GM12878 (cell line): Measurements from ENCODE around the gene JAML. TPM values are rescaled to one million over a fixed set of nuclear protein-coding genes. Genes with fewer than 3 reads are reported as not detected.

Source experiments
- ATAC-seq: fragments of 200-7000 bp; cut with Tn5 transposase; 3 replicates; pipeline ENCODE4 v1.9.1; 2020; ENCODE audit warnings: mild to moderate bottlenecking, moderate library complexity
- BruUV-seq: library from RNA; stranded (reverse); fragments of 400-500 nt; replicated peaks from 2 replicates; lab custom pipeline; 2021; lab: Mats Ljungman, UMichigan
- CTCF ChIA-PET: fragments of 300-600 bp; sonication (Branson Sonifier 250); formaldehyde crosslinking; extraction: SDS; loops from one replicate; lab custom pipeline; 2021; ENCODE audit warnings: inconsistent platforms; lab: Yijun Ruan, JAX
- POLR2A ChIA-PET: fragments of 350-600 bp; formaldehyde crosslinking; extraction: SDS; loops from one replicate; lab custom pipeline; 2021; ENCODE audit warnings: inconsistent platforms; lab: Charles Lee
- RAD21 ChIA-PET: fragments of 300-600 bp; sonication (Branson Sonifier 250); formaldehyde crosslinking; loops from one replicate; lab custom pipeline; 2023; ENCODE audit warnings: antibody characterized with exemption; ENCODE audit not compliant: unreplicated experiment; lab: Charles Lee
- SMC1A ChIA-PET: fragments of 300-600 bp; sonication (Branson Sonifier 250); formaldehyde crosslinking; loops from one replicate; lab custom pipeline; 2023; ENCODE audit not compliant: unreplicated experiment, uncharacterized antibody; lab: Charles Lee
- DNase-seq: peaks from one replicate; pipeline ENCODE4 v3.0.0-alpha.2; 2011; ENCODE audit warnings: low read depth, low spot score
- FAIRE-seq: peaks from 3 replicates; lab custom pipeline; 2011; peaks lifted over from hg19 to GRCh38; lab: Jason Lieb, UNC
- H2AFZ ChIP-seq: 2 replicates; pipeline ENCODE4 v1.6.0; 2011; ENCODE audit warnings: low read depth, low read length, control low read depth; ENCODE audit not compliant: control insufficient read depth
- H3K27ac ChIP-seq: 2 replicates; pipeline ENCODE4 v1.5.1; 2011; ENCODE audit warnings: control low read depth; ENCODE audit not compliant: control insufficient read depth, insufficient read depth
- H3K27me3 ChIP-seq, 2 experiments: replicated peaks in 1 of 2; 2 replicates each; pipeline versions ENCODE4 v1.6.0 to v1.6.1; 2011; ENCODE audit warnings: low read length in 1 of 2; ENCODE audit not compliant: control insufficient read depth in 2 of 2, insufficient read depth in 2 of 2
- H3K36me3 ChIP-seq, 2 experiments: 2 replicates each; pipeline ENCODE4 v1.5.1; 2011; ENCODE audit warnings: low read length in 1 of 2; ENCODE audit not compliant: control insufficient read depth in 2 of 2, insufficient read depth in 2 of 2
- H3K4me1 ChIP-seq: 2 replicates; pipeline ENCODE4 v1.6.1; 2011; ENCODE audit warnings: mild to moderate bottlenecking, low read length, moderate library complexity, mixed read lengths; ENCODE audit not compliant: control insufficient read depth, insufficient read depth
- H3K4me2 ChIP-seq: 2 replicates; pipeline ENCODE4 v1.6.0; 2011; ENCODE audit warnings: control low read depth; ENCODE audit not compliant: control insufficient read depth, insufficient read depth
- H3K4me3 ChIP-seq: fragments of 200-600 bp; sonication (generic); 2 replicates; pipeline ENCODE4 v1.5.1; 2016
- H3K79me2 ChIP-seq: 2 replicates; pipeline ENCODE4 v1.6.0; 2011; ENCODE audit warnings: low read length; ENCODE audit not compliant: control insufficient read depth, insufficient read depth
- H3K9ac ChIP-seq: 2 replicates; pipeline ENCODE4 v1.8.0; 2011; ENCODE audit warnings: low read length, control low read depth, mixed read lengths; ENCODE audit not compliant: control insufficient read depth, insufficient read depth
- H3K9me3 ChIP-seq: replicated peaks from 3 replicates; pipeline ENCODE4 v1.5.1; 2011; ENCODE audit warnings: mild to moderate bottlenecking, low read length; ENCODE audit not compliant: control insufficient read depth, insufficient read depth
- H4K20me1 ChIP-seq: 2 replicates; pipeline ENCODE4 v1.6.0; 2011; ENCODE audit not compliant: control insufficient read depth, insufficient read depth
- HDGF ChIP-seq: fragments of 450-650 bp; IDR thresholded peaks from 2 replicates; pipeline ENCODE4 v1.6.1; 2016; ENCODE audit warnings: antibody characterized with exemption
- JUND ChIP-seq: IDR thresholded peaks from 2 replicates; pipeline ENCODE4 v1.6.1; 2012; ENCODE audit warnings: low read depth, mild to moderate bottlenecking, low read length, improper control_type of control experiment, moderate library complexity
- SIN3A ChIP-seq: IDR thresholded peaks from 2 replicates; pipeline ENCODE4 v1.6.1; 2012; ENCODE audit warnings: low read depth, low read length, improper control_type of control experiment
- SPI1 ChIP-seq: IDR thresholded peaks from 2 replicates; pipeline ENCODE4 v1.6.1; 2011; ENCODE audit warnings: low read depth, mild to moderate bottlenecking, low read length, moderate library complexity, borderline replicate concordance; ENCODE audit not compliant: insufficient read depth
- TARDBP ChIP-seq: IDR thresholded peaks from 2 replicates; pipeline ENCODE4 v1.6.1; 2016; ENCODE audit warnings: borderline replicate concordance
- TBL1XR1 ChIP-seq: IDR thresholded peaks from 2 replicates; pipeline ENCODE4 v1.6.1; 2012; ENCODE audit warnings: low read depth, low read length, improper control_type of control experiment
- WRNIP1 ChIP-seq: IDR thresholded peaks from 2 replicates; pipeline ENCODE4 v1.6.1; 2011; ENCODE audit warnings: low read depth, low read length, improper control_type of control experiment, borderline replicate concordance
- WGBS: methylation state at CpG from one replicate; pipeline ENCODE4 v1.1.6; 2016; ENCODE audit warnings: low lambda C conversion rate; ENCODE audit not compliant: insufficient replicate concordance, insufficient coverage; ENCODE audit errors: missing lambda C conversion rate; 5-methylcytosine and 5-hydroxymethylcytosine counted together
- in situ Hi-C: fragments of 300-500 bp; cut with MboI; formaldehyde crosslinking; loops from 9 replicates; pipeline ENCODE4 v1.14.3; 2018; ENCODE audit warnings: mixed read lengths
- intact Hi-C: fragments of 100-400 bp; cut with micrococcal nuclease; formaldehyde crosslinking; loops from one replicate; pipeline ENCODE4 v1.14.2; 2022; ENCODE audit not compliant: unreplicated experiment
- polyA plus RNA-seq, 11 experiments: library from polyadenylated mRNA; depleted of rRNA in 4 of 11; unstranded in 6 of 11; stranded (reverse) in 5 of 11; fragments of >200 nt; fragmentation: Nextera tagmentation in 4 of 11; fragmentation: Illumina TruSeq in 1 of 11; extraction: Ambion mirVana in 4 of 11; extraction: Trizol in 1 of 11; gene quantifications; 1 replicate in 1 of 11; 2 replicates in 10 of 11; pipeline versions ENCODE4 v1.2.1 to v1.2.3, GENCODE V29; 2011 to 2016; ENCODE audit warnings: inconsistent platforms in 2 of 11, missing spikeins in 2 of 11, low read depth in 1 of 11
- total RNA-seq, 4 experiments: library from RNA; depleted of rRNA in 3 of 4; stranded (reverse); fragments of >200 nt in 3 of 4; fragmentation: Illumina TruSeq in 1 of 4; extraction: Trizol in 1 of 4; gene quantifications; 2 replicates each; pipeline versions ENCODE4 v1.2.1 to v1.2.3, GENCODE V29; 2013 to 2021
- TF ChIP-seq, protein P1 (sequence below): fragments of 450-650 bp; IDR thresholded peaks from 2 replicates; pipeline ENCODE4 v1.6.1; 2016; ENCODE audit warnings: mild to moderate bottlenecking
- TF ChIP-seq, protein P2 (sequence below): fragments of 450-650 bp; IDR thresholded peaks from 2 replicates; pipeline ENCODE4 v1.6.1; 2017; ENCODE audit warnings: mild to moderate bottlenecking, moderate library complexity

JAML gene
- total and polyA plus RNA-seq, 10 of the 15 experiments (the other 5 are each of a cell fraction or from before 2014, with no cell fraction given): 0.60 to 8.1 (median 3.5) TPM

DNA sequence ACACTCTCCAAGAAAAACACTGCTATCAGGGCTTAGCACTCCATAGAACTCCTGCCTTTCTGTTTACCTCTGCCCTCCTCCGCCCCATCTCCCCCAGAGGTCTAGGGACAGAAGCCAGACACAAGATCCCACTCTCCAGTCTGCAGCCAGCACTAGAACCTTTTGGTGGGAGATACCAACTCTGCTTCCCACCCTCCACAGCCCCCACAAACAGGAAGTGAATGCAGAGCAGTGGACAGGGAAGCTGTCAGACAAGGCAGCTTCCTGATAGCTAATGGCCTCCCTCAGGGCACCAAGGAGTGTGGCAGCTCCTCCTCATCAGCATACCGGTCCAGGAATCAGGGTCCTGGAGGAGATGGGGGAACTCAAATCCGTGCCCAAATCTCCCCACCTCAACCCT, 77.3 kb downstream of the JAML start:
- Histone ChIP-seq H3K27ac (no peak overlapping the region), H3K4me3 (no peak overlapping the region), H3K79me2 (no peaks in the 10 kb centered on the region), H3K9ac (no peak overlapping the region), H3K36me3 (no peaks in the 10 kb centered on the region), H3K4me1 (no peaks in the 10 kb centered on the region), H3K27me3 (peaks cover 9 to 24% of the 10 kb centered on the region in 2 experiments), H3K4me2 (no peak overlapping the region), H2AFZ (no peak overlapping the region), H3K9me3 (no peaks in the 10 kb centered on the region), H4K20me1 (no peaks in the 10 kb centered on the region)
- FAIRE-seq (no peak), DNase-seq (no peak), ATAC-seq (no peak)
- ChIA-PET CTCF (interaction anchor here (0.8 to 7.7 kb wide), 6 partner anchors 23 to 140 kb away, joined by 3 to 85 read pairs (median 5); no protein-coding TSS in a partner anchor), POLR2A (interaction anchor here (0.6 kb wide), 1 partner anchor 99 kb away, joined by 3 read pairs; no protein-coding TSS in a partner anchor), SMC1A (interaction anchor here (1.0 to 7.6 kb wide), 3 partner anchors 24 to 339 kb away, joined by 3 to 49 read pairs (median 4); no protein-coding TSS in a partner anchor), RAD21 (interaction anchor here (7.7 kb wide), 1 partner anchor 23 kb away, joined by 52 read pairs; no protein-coding TSS in a partner anchor)
- in situ Hi-C loops (no loop called here), intact Hi-C loops (loop anchor here (5.0 kb wide), 3 partner anchors 205 to 420 kb away; partner anchors contain the start of gene IFT46)
- BruUV-seq: no TSS peak
- whole genome bisulfite sequencing: 45% methylated on average over 3 of the region's 3 CpGs
- TF ChIP-seq, protein P1, sequence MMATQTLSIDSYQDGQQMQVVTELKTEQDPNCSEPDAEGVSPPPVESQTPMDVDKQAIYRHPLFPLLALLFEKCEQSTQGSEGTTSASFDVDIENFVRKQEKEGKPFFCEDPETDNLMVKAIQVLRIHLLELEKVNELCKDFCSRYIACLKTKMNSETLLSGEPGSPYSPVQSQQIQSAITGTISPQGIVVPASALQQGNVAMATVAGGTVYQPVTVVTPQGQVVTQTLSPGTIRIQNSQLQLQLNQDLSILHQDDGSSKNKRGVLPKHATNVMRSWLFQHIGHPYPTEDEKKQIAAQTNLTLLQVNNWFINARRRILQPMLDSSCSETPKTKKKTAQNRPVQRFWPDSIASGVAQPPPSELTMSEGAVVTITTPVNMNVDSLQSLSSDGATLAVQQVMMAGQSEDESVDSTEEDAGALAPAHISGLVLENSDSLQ: peak; percentile 52
- TF ChIP-seq SPI1 (peak; percentile 18; the same call in 1 of the 2 replicates), WRNIP1 (no peak)
- TF ChIP-seq, all 136 proteins: peak for 2

DNA sequence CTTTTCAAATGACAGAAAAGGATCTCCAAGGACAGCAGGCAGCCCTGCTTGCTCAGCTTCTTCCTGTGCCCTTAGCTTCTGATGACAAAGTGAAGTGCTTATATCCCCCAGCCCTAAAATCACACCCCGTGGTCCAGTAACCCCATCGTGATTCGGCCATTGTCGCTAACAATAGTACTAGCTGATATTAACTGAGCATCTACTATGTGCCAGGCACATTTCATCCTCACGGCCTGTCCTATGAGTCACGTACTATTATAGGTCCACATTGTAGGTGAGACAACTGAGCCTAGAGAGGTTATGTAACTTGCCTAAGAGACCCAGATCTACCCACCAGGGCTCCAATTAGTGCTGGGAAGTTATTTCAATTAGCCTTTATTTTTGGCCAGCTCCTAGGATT, 78.3 kb downstream of the JAML start:
- in situ Hi-C loops: no loop called here
- Histone ChIP-seq H3K36me3 (no peaks in the 10 kb centered on the region), H3K9ac (no peak overlapping the region), H3K4me3 (no peak overlapping the region), H3K4me2 (no peak overlapping the region), H3K4me1 (no peaks in the 10 kb centered on the region), H2AFZ (no peak overlapping the region), H3K9me3 (no peaks in the 10 kb centered on the region), H3K27ac (no peak overlapping the region), H4K20me1 (no peaks in the 10 kb centered on the region), H3K79me2 (no peaks in the 10 kb centered on the region), H3K27me3 (peaks cover 5 to 14% of the 10 kb centered on the region in 2 experiments)
- CTCF ChIA-PET: interaction anchor here (0.7 to 7.7 kb wide), 8 partner anchors 24 to 535 kb away, joined by 3 to 85 read pairs (median 4); no protein-coding TSS in a partner anchor
- no TSS peak for BruUV-seq
- RAD21 ChIA-PET: interaction anchor here (1.1 to 7.7 kb wide), 2 partner anchors 12 to 24 kb away, joined by 4 to 52 read pairs; no protein-coding TSS in a partner anchor
- intact Hi-C loops: loop anchor here (5.0 kb wide), 3 partner anchors 206 to 421 kb away; partner anchors contain the start of gene IFT46
- DNase-seq: no peak
- FAIRE-seq: no peak
- no peak for ATAC-seq
- TF ChIP-seq, protein P2, sequence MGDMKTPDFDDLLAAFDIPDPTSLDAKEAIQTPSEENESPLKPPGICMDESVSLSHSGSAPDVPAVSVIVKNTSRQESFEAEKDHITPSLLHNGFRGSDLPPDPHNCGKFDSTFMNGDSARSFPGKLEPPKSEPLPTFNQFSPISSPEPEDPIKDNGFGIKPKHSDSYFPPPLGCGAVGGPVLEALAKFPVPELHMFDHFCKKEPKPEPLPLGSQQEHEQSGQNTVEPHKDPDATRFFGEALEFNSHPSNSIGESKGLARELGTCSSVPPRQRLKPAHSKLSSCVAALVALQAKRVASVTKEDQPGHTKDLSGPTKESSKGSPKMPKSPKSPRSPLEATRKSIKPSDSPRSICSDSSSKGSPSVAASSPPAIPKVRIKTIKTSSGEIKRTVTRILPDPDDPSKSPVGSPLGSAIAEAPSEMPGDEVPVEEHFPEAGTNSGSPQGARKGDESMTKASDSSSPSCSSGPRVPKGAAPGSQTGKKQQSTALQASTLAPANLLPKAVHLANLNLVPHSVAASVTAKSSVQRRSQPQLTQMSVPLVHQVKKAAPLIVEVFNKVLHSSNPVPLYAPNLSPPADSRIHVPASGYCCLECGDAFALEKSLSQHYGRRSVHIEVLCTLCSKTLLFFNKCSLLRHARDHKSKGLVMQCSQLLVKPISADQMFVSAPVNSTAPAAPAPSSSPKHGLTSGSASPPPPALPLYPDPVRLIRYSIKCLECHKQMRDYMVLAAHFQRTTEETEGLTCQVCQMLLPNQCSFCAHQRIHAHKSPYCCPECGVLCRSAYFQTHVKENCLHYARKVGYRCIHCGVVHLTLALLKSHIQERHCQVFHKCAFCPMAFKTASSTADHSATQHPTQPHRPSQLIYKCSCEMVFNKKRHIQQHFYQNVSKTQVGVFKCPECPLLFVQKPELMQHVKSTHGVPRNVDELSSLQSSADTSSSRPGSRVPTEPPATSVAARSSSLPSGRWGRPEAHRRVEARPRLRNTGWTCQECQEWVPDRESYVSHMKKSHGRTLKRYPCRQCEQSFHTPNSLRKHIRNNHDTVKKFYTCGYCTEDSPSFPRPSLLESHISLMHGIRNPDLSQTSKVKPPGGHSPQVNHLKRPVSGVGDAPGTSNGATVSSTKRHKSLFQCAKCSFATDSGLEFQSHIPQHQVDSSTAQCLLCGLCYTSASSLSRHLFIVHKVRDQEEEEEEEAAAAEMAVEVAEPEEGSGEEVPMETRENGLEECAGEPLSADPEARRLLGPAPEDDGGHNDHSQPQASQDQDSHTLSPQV: no peak
- TF ChIP-seq TBL1XR1 (no peak), SIN3A (no peak), TARDBP (no peak), JUND (no peak), HDGF (no peak)
- WGBS: 83% methylated on average over 6 of the region's 6 CpGs
- POLR2A ChIA-PET: no interaction called here
- SMC1A ChIA-PET: interaction anchor here (0.5 to 7.6 kb wide), 5 partner anchors 9 to 445 kb away, joined by 3 to 49 read pairs (median 3); no protein-coding TSS in a partner anchor
